Lung (tissue), 12 donors: ENCODE data around the gene CHIC2. TPM values are rescaled to one million over a fixed set of nuclear protein-coding genes. Genes with fewer than 3 reads are reported as not detected.

Source experiments
- ATAC-seq: fragments of 200-7000 bp; cut with Tn5 transposase; one replicate; pipeline ENCODE4 v1.9.1; 2020; ENCODE audit warnings: moderate number of reproducible peaks; ENCODE audit not compliant: insufficient read depth, low FRiP score
- DNase-seq, 3 donors: peaks; one replicate each; pipeline ENCODE4 v3.0.0-alpha.2; 2013 to 2017
- H3K27ac ChIP-seq, 2 donors: one replicate each; pipeline ENCODE4 v1.5.1; 2013; ENCODE audit warnings: mild to moderate bottlenecking in 2 of 2, moderate library complexity in 2 of 2, control low read depth in 1 of 2, inconsistent platforms in 1 of 2, low read depth in 1 of 2, low read length in 1 of 2
- H3K27me3 ChIP-seq, 3 donors: one replicate each; pipeline ENCODE4 v1.5.1; 2013; ENCODE audit warnings: low read length in 2 of 3; ENCODE audit not compliant: control insufficient read depth in 3 of 3, insufficient read depth in 3 of 3
- H3K36me3 ChIP-seq, 4 donors: one replicate each; pipeline ENCODE4 v1.5.1; 2013; ENCODE audit warnings: low read length in 4 of 4, mild to moderate bottlenecking in 1 of 4, moderate library complexity in 1 of 4; ENCODE audit not compliant: control insufficient read depth in 4 of 4, insufficient read depth in 4 of 4
- H3K4me1 ChIP-seq, 5 donors: one replicate each; pipeline ENCODE4 v1.5.1; 2013; ENCODE audit warnings: low read length in 5 of 5, mild to moderate bottlenecking in 2 of 5, moderate library complexity in 1 of 5; ENCODE audit not compliant: control insufficient read depth in 5 of 5, insufficient read depth in 5 of 5
- H3K4me3 ChIP-seq: one replicate; pipeline ENCODE4 v1.5.1; 2013; ENCODE audit warnings: mild to moderate bottlenecking, control low read depth, moderate library complexity
- H3K9ac ChIP-seq, 2 donors: one replicate each; pipeline ENCODE4 v1.5.1; 2013; ENCODE audit warnings: low read length in 2 of 2, control low read depth in 1 of 2; ENCODE audit not compliant: insufficient read depth in 1 of 2
- H3K9me3 ChIP-seq, 4 donors: one replicate each; pipeline ENCODE4 v1.5.1; 2013; ENCODE audit warnings: low read length in 3 of 4, mild to moderate bottlenecking in 1 of 4, moderate library complexity in 1 of 4; ENCODE audit not compliant: control insufficient read depth in 4 of 4, insufficient read depth in 3 of 4
- WGBS, 2 donors: extraction: QIAGEN DNeasy Blood & Tissue Kit; methylation state at CpG; one replicate each; pipeline ENCODE4 v1.1.7; 2013; 5-methylcytosine and 5-hydroxymethylcytosine counted together
- polyA plus RNA-seq, 2 donors: library from polyadenylated mRNA; stranded (reverse); fragments of 200-250 nt; gene quantifications; one replicate each; pipeline ENCODE4 v1.2.1, GENCODE V29; 2013
- total RNA-seq, 2 donors: library from RNA; depleted of rRNA in 1 of 2; stranded (reverse); fragments of >200 nt in 1 of 2; gene quantifications; one replicate each; pipeline ENCODE4 v1.2.1, GENCODE V29; 2014 to 2021
- TF ChIP-seq, protein P1 (sequence below): IDR thresholded peaks from 2 replicates; pipeline ENCODE4 v1.5.1; 2012; ENCODE audit warnings: mild to moderate bottlenecking; ENCODE audit errors: control extremely low read depth, extremely low read depth
- donor health status: control.
- donor health status: control.
- donor health status: Bipolar disorder and iron deficiency.
- donor health status: healthy.
- donor health status: DM: yes; HTN: yes; CAD: no.

Gene CHIC2
- total and polyA plus RNA-seq, 4 donors = 12.6 to 52.8 (median 30.5) TPM

DNA sequence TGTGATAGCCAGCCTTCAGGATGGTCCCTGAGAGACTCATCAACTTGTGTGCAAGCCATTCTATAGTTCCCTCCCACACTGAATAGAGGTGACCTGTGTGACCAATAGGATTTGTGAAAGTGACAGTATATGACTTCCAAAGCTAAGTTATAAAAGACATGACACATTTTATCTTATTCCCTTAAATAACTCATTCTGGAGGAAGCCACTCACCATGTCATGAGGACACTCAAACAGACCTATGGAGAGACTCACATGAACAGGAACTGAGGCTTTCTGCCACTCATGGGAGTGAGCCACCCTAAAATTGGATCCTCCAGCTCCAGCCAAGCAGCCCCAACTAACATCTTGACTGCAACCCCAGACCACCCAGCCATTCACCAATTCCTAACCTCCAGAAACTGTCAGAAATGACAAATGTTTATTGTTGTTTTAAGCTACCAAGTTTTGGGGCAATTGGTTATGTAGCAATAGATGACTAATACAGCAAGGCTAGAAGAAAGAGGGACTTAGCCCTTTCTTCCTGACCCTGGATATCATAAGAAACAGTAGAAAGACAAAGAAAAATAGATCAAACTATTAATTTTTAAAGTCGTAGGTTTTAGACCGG lies 9.0 kb upstream of the CHIC2 start:
- Histone ChIP-seq H3K27me3 (no peaks in the 10 kb centered on the region), H3K36me3 (no peaks in the 10 kb centered on the region), H3K27ac (no peak overlapping the region), H3K4me1 (peaks cover 0 to 7% (median 0%) of the 10 kb centered on the region in 5 donors), H3K4me3 (no peak overlapping the region), H3K9ac (no peak overlapping the region), H3K9me3 (no peaks in the 10 kb centered on the region)
- no peak for DNase-seq
- 94 to 98% methylated on average over 2 of the region's 2 CpGs for WGBS, 2 donors
- TF ChIP-seq, protein P1, sequence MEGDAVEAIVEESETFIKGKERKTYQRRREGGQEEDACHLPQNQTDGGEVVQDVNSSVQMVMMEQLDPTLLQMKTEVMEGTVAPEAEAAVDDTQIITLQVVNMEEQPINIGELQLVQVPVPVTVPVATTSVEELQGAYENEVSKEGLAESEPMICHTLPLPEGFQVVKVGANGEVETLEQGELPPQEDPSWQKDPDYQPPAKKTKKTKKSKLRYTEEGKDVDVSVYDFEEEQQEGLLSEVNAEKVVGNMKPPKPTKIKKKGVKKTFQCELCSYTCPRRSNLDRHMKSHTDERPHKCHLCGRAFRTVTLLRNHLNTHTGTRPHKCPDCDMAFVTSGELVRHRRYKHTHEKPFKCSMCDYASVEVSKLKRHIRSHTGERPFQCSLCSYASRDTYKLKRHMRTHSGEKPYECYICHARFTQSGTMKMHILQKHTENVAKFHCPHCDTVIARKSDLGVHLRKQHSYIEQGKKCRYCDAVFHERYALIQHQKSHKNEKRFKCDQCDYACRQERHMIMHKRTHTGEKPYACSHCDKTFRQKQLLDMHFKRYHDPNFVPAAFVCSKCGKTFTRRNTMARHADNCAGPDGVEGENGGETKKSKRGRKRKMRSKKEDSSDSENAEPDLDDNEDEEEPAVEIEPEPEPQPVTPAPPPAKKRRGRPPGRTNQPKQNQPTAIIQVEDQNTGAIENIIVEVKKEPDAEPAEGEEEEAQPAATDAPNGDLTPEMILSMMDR = no peak
- no peak for ATAC-seq

GRCh38 chr4:54067166-54067565 lies 2.8 kb upstream of the CHIC2 start:
- TF ChIP-seq, protein P1 = no peak
- peaks cover 0 to 4% (median 0%) of the 10 kb centered on the region in 4 donors for H3K9me3 ChIP-seq
- H3K4me3 ChIP-seq = no peak overlapping the region
- H3K9ac ChIP-seq = no peak overlapping the region
- peaks cover 0 to 17% (median 6%) of the 10 kb centered on the region in 5 donors for H3K4me1 ChIP-seq
- no peaks in the 10 kb centered on the region for H3K27me3 ChIP-seq
- peak overlapping the region in 1 of 2 donors; percentile 65 for H3K27ac ChIP-seq
- DNase-seq (no peak), ATAC-seq (no peak)
- WGBS, 2 donors = 60% methylated on average over 5 of the region's 5 CpGs
- peaks cover 0 to 3% (median 0%) of the 10 kb centered on the region in 4 donors for H3K36me3 ChIP-seq

- Histone ChIP-seq H3K4me3 (no peak overlapping the region), H3K36me3 (peaks cover 0 to 3% (median 0%) of the 10 kb centered on the region in 4 donors), H3K9ac (no peak overlapping the region), H3K27ac (peak overlapping the region; percentile 49 to 65), H3K27me3 (no peaks in the 10 kb centered on the region), H3K4me1 (peaks cover 0 to 20% (median 10%) of the 10 kb centered on the region in 5 donors), H3K9me3 (peaks cover 0 to 4% (median 0%) of the 10 kb centered on the region in 4 donors)
- TF ChIP-seq, protein P1 = no peak
- no peak for DNase-seq
- ATAC-seq = no peak
- WGBS, 2 donors = 24 to 53% methylated on average over 2 of the region's 2 CpGs
Observed at GRCh38 chr4:54066718-54067129, 2.3 kb upstream of the CHIC2 start.

- TF ChIP-seq, protein P1 = no peak
Observed at GRCh38 chr4:54066088-54066415, 1.6 kb upstream of the CHIC2 start.

More at GRCh38 chr4:54066088-54066415, 1.6 kb upstream of the CHIC2 start:
- ATAC-seq (no peak), DNase-seq (no peak)
- 79 to 82% methylated on average over 2 of the region's 2 CpGs for WGBS, 2 donors
- Histone ChIP-seq H3K4me1 (peaks cover 0 to 27% (median 10%) of the 10 kb centered on the region in 5 donors), H3K9ac (no peak overlapping the region), H3K36me3 (peaks cover 0 to 3% (median 0%) of the 10 kb centered on the region in 4 donors), H3K27me3 (no peaks in the 10 kb centered on the region), H3K27ac (peak overlapping the region; percentile 65 to 71), H3K4me3 (no peak overlapping the region), H3K9me3 (peaks cover 0 to 4% (median 0%) of the 10 kb centered on the region in 4 donors)
